ENCODE data around the gene PWWP2B. TPM values are rescaled to one million over a fixed set of nuclear protein-coding genes. Genes with fewer than 3 reads are reported as not detected.

Gene PWWP2B
- total and polyA plus RNA-seq, 9 of the 15 experiments (the other 6 are each of a cell fraction or from before 2014, with no cell fraction given) = 0.07 to 9.2 (median 1.6) TPM; not detected in 1

- TF ChIP-seq ZBTB12 (CRISPR knock-in tag; IDR thresholded peaks at IDR 0.05) (no peak), CXXC5 (CRISPR knock-in tag; IDR thresholded peaks at IDR 0.05) (no peak), ESRRA (IDR thresholded peaks at IDR 0.05; ENCODE audit: borderline replicate concordance, low read depth) (no peak), ELF2 (CRISPR knock-in tag; IDR thresholded peaks at IDR 0.05) (no peak), MEIS2 (IDR thresholded peaks at IDR 0.05; ENCODE audit: partially characterized antibody) (no peak), ZBTB5 (IDR thresholded peaks at IDR 0.05) (no peak), ZNF217 (CRISPR knock-in tag; IDR thresholded peaks at IDR 0.05) (no peak)
These were observed 19.7 kb downstream of the PWWP2B start (continued) for GRCh38 chr10:132416566-132417256.

All from K562 (cell line).